ENCODE data around the gene TEKT1.
"Not testable (repeated sequence)": the region's sequence is repeated elsewhere in the genome, so short reads cannot be mapped to it uniquely, and the experiment has no call there.

The TEKT1 gene

DNA sequence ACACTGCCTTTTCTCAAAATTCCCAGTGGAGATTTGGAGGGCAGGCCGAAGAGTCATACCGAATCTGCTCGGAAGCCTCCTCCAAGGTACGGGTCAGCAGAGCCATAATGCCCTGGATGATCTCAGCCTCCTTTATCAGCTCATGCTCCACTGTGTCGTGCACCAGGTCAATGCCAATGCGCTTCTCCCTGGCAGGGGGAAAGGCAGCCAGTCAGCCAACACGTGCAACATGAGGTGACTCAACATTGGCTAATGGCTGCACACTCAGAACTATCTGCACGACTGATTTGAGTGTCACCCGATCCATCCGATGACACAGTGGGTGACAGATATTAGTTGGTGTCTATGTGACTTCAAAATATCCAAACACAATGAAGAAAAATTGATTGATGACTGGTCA, 15.8 kb downstream of the TEKT1 start:
- no peak for DNase-seq (ENCODE audit: low spot score)

DNA sequence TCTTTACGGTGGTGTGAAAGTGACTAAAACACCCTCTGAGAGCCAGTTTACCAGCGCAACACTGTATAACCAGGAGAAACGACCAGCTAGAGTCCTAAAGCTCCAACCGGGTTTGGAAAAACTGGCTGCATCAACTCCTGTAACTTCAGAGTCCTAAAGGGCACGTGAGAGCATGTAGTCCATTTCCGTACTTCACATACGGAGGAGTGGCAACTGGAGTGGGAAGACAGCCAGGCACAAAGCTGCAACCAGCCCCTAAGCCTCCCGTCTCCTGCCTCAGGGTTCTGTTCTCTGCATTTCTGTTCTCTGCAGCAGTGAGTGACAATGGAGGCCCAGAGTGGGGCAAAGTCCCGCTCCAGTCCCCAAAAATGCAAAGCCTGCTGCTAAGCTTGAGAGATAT, 19.2 kb downstream of the TEKT1 start:
- no peak for DNase-seq (ENCODE audit: low spot score)

DNA sequence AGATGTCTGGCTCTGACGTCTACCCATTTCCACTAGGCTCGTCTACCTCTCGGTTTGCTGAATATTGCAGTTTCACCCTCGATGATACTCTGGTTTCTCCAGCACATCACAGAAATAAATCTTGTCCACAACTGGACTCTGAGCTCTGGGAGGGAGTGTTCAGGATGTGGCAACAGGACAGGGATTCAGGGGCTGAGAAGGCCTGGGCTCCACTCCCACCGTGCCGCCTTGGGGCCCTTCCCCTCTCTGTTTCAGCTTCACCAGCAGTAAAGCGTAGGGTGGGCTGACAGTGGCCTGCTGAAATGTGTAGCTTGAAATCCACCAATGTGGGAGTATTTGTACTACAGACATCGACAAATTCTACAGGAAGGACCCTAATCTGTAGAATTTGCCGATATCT, 20.0 kb downstream of the TEKT1 start:
- no peak for DNase-seq (ENCODE audit: low spot score)

DNA sequence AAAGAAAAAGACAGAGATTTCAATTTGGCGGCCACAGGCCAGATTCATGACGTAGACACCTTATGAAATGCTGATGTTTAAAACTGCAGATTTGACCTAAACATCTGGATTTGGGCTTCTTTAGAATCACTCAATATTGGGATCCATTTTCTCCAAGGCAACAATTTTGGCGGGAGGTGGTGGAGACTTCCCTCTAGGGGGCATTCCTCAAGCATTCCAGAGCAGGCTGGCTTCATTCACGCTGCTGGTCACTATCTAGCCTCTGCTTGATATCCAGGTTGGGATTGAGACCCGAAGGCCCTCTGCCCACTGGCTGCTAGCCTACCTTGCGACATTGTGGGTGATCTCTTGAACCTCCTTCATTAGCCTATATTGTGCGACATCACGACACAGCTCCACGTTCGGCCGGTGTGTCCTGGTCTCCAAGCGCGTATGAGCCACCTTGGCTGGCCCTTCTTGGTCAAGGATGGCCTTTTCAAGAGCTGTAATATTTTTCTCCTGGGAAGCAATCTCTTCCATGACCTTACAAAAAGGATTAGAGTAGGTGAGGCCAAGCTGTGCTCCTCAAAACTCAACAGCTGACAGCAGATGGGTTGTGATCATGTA, 31.0 kb downstream of the TEKT1 start:
- DNase-seq (ENCODE audit: low spot score), result no peak

DNA sequence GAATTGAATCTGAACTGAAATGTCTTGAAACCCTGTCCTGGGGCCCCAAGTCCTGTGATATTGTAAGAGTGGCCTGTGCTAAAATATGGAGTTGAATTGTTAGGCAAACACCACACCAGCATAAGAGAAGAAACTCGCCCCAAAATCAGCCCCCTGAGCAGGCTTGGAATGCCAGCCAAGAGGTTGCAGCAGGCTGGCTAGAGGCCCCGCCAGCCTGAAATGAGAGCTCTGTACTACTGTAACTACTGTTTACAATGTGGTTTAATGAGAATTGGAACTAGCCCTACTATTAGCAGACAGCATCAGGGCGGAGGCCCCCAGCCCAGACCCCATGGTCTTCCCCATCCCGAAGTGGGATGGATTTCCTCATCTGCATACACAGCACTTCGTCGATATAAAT, 31.8 kb downstream of the TEKT1 start:
- DNase-seq (ENCODE audit: low spot score), result no peak

DNA sequence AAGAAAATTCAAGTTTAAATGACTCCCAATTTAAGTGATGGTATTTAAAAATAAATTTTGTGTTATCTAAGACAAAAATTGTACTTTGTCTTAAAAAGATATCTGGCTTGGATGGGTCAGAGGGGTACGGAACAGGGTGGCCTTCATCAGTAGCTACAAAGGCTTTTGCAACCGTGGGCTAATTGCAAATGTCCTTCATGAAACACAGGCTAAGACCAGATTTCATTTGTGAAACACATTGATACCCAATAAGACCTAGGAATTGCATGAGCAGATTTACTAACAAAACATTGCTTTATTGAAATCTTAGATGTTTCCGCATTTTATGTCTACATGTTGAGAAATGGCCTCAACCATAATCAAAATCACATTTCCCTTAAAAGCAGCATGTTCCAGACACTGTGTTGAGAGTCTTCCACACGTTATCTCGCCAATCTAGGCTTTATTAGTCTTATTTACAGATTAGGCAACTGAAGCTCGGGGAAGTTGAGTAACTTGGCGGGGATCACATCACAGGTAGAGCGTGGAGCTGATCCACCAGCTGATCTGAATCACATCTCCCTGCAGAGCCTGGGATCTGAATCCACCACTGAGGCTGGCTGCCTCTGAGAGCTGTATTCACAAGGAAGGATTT, 33.7 kb downstream of the TEKT1 start:
- DNase-seq (ENCODE audit: low spot score), result no peak

DNA sequence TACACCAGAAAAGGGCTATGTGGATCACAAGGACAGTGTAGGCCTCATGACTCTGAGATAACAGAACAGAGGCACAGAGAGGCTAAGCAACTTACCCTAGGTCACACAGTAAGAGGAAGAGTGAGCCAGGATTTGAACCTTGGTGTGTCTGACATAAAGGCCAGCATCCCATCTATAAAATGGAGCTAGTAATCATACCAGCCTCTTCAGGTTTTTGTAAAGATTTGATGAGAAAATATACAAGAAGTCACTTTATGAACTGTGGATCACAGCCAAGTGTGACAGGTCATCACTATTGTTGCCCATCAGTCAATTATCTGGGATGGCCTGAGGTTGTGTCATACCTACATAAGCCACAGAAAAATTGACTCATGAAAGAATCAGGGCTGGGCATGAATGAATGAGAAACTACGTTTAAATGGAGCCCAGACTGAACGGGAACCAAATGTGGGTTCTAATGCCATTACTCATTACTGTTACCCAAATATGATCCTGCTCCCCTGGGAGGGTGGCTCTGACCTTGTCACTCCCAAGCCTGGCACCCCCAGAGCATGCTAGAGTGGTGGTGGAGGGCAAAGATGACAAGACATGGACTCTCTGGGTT, 34.5 kb downstream of the TEKT1 start:
- DNase-seq (ENCODE audit: low spot score), result no peak

DNA sequence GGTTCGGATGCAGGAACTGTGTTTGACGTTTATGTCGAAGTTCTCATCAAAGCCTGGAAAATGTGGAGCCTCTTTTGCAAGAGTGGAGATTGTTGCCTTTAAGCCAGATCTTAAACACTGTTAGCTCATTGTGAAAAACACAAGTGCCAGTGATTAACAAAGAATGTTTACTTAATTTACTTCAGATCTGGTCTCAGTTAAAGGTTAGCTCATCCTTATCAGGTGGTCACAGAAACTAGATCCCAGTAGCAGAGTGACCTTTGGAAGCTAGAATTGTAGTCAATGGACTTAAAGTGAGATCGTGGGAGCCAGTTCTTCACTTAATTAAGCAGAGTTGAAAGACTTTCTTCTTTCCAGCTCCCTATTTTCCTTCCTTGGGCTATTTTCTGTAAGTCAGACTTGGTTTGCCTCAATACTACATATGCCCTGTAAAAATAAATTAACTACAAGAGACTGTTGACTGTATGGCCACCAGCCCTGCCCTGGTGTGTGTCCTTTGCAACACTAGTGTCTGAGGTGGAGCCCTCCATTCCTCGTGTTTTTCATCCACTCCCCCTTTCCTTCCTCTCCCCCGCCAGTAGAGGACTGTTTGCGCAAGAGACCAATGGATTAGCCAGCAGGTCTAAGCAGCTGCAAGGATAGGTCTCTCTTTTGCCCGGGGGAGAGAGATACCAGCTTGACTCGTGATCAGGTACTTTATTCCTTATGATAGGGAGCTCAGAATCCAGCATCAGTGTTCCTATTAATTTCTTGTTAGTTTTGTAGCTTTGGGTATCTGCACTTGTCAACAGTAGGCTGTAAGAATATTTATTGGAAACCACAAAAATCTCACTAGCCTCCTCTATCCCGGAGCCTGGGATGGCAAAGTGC, 35.3 kb downstream of the TEKT1 start:
- no peak for DNase-seq (ENCODE audit: low spot score)

DNA sequence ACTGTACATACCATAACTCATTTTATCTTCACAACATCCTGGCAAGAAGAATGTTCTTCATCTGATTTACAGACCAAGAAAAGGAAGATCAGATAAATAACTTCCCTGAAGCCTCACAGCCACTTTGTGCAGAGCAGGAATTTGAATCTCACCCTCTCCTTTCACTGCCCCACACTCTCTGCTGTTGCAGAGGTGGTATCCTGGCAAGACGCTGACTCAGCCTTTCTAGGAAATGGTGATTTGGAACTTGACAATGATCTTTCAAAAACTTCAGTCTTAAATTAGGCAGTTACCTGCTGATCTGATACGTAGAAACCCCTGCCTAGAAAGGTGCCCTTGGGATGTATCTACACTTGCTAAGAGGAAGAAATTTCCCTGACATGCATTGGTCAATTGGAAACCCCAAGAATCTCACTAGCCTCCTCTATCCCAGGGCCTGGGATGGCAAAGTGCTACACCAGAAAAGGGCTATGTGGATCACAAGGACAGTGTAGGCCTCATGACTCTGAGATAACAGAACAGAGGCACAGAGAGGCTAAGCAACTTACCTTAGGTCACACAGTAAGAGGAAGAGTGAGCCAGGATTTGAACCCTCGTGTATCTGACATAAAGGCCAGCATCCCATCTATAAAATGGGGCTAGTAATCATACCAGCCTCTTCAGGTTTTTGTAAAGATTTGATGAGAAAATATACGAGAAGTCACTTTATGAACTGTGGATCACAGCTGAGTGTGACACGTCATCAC, 37.6 kb downstream of the TEKT1 start:
- DNase-seq (ENCODE audit: low spot score), result no peak

DNA sequence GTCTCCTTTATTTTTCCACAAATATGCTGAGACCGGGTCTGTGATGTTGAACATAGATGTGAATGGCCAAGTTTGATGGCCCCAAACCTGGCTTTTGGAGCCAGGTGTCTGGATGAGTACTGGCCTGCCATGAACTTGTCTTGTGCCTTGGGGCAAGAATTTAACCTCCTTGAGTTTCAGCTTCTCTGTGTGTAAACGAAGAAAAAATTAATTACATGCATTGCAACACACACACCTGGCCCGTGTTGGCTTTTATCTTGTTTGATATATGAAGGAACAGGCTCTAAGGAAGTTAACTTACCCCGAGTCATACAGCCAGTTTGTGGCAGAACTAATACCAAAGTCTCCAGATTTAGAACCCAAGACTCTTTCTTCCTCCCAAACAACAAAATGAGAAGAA, 42.4 kb downstream of the TEKT1 start:
- no peak for DNase-seq (ENCODE audit: low spot score)

DNA sequence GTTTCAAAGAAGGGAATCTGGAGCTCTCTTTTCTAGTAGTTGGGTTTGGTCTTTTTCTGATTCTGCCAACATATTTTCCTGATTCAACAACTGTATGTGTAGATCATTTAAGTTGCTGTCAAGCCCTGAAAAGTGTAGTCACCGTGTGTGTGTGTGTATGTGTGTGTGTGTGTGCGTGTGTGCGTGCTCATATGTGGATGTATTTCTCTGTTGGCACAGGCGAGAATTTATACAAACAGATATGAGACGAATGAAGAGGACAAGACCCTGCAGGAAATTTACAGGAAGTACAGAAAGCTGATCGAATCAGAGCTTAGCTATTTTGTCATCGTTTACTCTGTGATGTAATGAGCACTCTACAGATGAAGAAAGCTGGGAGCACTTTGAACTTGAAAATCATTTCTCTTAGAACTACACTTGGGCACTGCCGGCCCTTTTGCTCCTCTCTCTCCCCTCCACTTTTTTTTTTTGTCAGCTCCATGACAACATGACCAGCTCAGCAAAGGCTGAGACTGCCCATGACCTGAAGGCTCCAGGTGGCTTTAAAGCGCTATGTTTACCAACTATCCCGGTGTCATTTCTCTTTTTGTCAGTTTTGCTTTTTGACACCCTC, 44.3 kb downstream of the TEKT1 start:
- DNase-seq (ENCODE audit: low spot score), result no peak

DNA sequence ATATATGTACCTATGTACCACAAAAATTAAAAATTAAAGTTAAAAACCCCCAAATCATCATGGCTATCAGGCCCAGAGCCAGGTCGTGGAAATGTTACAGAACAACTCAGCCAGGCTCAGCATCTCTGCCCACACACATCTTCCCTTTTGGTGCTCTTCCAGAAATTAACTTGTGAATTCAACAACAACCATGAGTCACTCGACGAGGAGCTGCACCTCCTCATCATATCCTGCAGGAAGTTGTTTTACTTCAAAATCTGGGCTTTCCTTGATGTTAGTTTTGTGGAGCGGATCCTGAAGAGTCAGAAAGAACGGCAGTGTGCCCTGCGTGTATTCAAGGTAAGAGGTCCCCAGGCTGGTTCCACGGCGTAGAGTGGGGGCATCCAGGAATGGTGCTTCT, 44.9 kb downstream of the TEKT1 start:
- DNase-seq (ENCODE audit: low spot score), result no peak

DNA sequence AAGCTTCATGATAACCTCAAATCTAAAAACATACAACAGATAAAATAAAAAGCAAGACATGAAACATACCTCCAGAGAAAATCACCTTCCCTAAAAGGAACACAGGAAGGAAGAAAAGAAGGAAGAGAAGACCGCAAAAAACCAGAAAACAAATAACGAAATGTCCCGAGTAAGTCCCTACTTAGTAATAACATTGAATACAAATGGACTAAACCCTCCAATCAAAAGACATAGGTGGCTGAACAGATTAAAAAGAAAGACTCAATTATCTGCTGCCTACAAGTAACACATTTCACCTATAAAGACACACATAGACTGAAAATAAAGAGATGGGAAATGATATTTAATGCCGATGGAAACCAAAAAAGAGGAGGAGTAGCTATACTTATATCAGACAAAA, 49.3 kb downstream of the TEKT1 start:
- no peak for DNase-seq (ENCODE audit: low spot score)

DNA sequence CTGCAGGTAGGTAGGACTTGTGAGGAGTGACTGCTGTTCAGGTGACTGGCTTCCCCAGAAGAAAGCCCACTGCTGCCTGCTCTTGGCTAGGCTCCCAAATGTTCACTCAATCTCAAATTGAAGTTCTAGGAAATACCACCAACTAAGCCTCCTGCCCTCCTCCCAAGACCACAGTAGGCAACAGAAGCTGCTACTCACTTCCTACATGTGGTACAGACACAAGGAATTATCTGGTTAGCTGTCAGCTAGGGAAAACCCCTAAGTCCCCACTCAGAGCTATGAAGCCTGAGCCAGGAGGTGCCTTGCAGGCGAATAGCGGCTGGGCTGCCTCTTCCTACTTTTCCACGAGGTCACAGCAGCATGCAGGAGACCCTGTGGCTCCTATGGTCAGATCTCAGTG, 50.6 kb downstream of the TEKT1 start:
- DNase-seq (ENCODE audit: low spot score), result no peak

DNA sequence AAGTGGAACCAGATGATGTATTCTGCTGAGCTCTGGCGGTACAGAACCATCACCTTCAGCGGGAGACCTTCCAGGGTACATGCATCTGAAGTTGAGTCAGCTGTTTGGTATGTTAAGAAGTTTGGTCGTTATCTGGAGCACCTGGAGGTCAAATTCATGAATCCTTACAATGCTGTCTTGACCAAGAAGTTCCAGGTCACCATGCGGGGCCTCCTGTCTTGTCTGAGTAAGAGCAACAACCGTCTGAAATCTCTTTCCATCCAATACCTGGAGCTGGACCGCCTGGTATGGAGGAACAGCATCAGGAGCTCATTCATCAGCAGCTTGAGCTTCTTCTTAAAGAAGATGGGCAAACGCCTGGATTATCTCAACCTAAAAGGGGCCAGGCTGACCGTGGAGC, 51.5 kb downstream of the TEKT1 start:
- no peak for DNase-seq (ENCODE audit: low spot score)

DNA sequence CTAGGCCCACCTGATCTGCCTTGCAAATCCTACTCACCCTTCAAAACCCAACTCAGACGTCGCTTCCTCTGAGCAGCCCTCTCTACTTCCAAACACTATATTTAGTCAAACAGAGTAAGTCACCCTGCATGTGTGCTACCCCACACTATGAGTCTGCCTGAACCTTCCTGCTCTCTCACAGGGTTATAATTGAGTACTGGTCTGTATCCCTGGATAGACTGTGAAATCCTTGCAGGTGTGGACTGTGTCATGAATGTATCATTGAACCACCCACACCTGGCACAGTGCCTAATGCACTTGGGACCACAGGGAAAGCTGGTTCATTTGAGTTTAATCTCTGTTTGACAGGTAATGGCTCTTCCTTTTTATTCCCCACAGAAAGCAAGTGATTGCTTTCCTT, 52.1 kb downstream of the TEKT1 start:
- no peak for DNase-seq (ENCODE audit: low spot score)

DNA sequence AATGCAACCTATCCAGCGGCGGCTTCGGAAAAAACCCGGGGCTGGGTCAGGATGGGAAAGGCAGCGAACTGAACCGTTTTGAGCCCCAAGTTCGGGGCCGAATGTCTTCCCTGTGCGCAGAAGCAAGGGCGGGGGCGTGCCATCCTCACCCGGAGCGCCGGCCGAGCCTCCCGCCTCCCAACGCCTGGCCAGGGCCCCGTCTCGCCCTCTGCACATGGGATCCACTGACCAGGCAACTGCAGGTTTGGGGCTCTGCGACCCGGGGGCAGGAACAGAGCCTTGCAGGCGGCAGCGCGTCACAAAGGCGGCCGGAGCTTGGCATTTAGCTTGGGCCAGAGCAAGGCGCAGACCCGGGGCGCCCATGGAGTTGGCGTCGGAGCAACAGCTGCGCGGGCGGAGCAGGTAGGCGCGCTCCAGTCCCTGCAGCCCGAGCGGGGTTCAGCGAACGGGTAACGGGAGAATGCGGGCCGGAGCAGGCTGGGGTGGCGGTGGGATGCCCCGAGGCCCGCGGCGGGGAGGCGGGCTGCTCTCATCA, 55.6 kb downstream of the TEKT1 start, which contains the start of gene FBXO39:
TSS of gene FBXO39 (plus strand) at position 345 of the 535 bp plus-strand sequence. CDS start 3,654 bp downstream, outside the sequence.
- no peak for DNase-seq (ENCODE audit: low spot score)

DNA sequence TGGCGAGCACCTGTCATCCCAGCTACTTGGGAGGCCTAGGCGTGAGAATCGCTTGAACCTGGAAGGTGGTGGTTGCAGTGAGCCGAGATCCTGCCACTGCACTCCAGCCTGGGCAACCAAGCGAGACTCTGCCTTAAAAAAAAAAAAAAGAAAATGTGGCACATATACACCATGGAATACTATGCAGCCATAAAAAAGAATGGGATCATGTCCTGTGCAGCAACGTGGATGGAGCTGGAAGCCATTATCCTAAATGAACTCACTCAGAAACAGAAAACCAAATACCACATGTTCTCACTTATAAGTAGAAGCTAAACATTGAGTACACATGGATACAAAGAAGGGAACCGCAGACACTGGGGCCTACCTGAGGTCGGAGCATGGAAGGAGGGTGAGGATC, 56.6 kb downstream of the TEKT1 start:
- DNase-seq (ENCODE audit: low spot score), result not testable (repeated sequence)

DNA sequence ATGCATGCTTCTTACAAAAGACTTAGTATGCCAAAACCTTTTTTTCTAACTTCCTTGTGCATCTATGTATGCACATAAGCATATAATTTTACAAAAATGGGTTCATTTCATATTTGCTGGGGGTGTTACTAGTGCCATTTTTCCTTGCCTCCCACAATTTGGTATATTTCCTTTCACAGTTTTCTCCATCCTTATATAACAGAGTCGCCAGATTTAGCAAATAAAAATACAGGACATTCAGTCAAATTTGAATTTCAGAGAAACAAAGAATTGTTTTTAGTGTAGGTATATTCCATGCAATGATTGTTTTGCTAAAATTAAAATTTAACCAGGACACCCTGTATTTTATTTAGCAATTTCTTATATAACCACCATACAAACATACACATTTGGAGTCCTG, 59.5 kb downstream of the TEKT1 start:
- DNase-seq (ENCODE audit: low spot score), result no peak

DNA sequence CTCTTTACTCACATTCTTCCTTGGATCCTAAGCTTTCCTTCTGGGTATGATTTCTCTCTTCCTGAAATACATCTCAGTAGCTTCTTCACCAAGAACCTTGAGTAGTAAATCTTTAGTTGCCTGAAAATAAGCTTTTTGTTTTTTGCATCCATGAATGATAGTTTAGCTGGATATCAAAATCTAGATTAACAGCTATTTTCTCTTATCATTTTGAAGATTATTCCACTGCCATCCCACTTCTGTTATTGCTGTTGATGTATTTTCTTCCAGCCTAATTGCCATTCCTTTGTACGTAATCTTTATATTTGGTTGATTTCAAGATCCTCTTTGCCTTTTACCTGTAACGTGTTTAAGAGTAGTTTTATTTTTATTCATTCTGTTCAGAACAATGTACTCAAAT, 63.1 kb downstream of the TEKT1 start:
- DNase-seq (ENCODE audit: low spot score), result no peak

DNA sequence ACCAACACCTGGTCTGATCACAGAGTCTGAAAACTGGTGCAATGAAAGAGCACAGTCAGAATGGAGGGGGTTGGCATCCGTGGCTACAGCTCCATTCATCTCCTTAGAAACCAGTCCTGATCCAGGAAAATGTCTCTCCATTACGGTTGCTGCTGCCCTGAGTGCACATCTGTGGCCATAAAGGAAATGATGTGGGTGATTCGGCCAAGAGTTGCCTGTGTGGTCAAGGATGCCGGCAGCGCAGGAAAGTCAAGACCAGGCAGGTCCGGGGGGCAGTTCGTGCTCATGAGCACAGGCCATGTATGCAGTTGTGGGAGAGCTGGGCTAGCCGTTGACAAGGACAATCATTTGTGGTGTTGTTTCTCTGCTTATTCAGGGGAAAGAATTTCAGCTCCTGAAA, 69.8 kb downstream of the TEKT1 start:
- DNase-seq (ENCODE audit: low spot score), result no peak

Data from HuH-7 (cell line).